GM12878 (cell line): ENCODE measurements around the gene PITPNC1. TPM values are rescaled to one million over a fixed set of nuclear protein-coding genes. Genes with fewer than 3 reads are reported as not detected.

Experiments
- ATAC-seq: fragments of 200-7000 bp; cut with Tn5 transposase; 3 replicates; pipeline ENCODE4 v1.9.1; 2020; ENCODE audit warnings: mild to moderate bottlenecking, moderate library complexity
- BruUV-seq: library from RNA; stranded (reverse); fragments of 400-500 nt; replicated peaks from 2 replicates; lab custom pipeline; 2021; lab: Mats Ljungman, UMichigan
- CTCF ChIA-PET: fragments of 300-600 bp; sonication (Branson Sonifier 250); formaldehyde crosslinking; extraction: SDS; loops from one replicate; lab custom pipeline; 2021; ENCODE audit warnings: inconsistent platforms; lab: Yijun Ruan, JAX
- POLR2A ChIA-PET: fragments of 350-600 bp; formaldehyde crosslinking; extraction: SDS; loops from one replicate; lab custom pipeline; 2021; ENCODE audit warnings: inconsistent platforms; lab: Charles Lee
- RAD21 ChIA-PET: fragments of 300-600 bp; sonication (Branson Sonifier 250); formaldehyde crosslinking; loops from one replicate; lab custom pipeline; 2023; ENCODE audit warnings: antibody characterized with exemption; ENCODE audit not compliant: unreplicated experiment; lab: Charles Lee
- SMC1A ChIA-PET: fragments of 300-600 bp; sonication (Branson Sonifier 250); formaldehyde crosslinking; loops from one replicate; lab custom pipeline; 2023; ENCODE audit not compliant: unreplicated experiment, uncharacterized antibody; lab: Charles Lee
- DNase-seq: peaks from one replicate; pipeline ENCODE4 v3.0.0-alpha.2; 2011; ENCODE audit warnings: low read depth, low spot score
- FAIRE-seq: peaks from 3 replicates; lab custom pipeline; 2011; peaks lifted over from hg19 to GRCh38; lab: Jason Lieb, UNC
- H2AFZ ChIP-seq: 2 replicates; pipeline ENCODE4 v1.6.0; 2011; ENCODE audit warnings: low read depth, low read length, control low read depth; ENCODE audit not compliant: control insufficient read depth
- H3K27ac ChIP-seq: 2 replicates; pipeline ENCODE4 v1.5.1; 2011; ENCODE audit warnings: control low read depth; ENCODE audit not compliant: control insufficient read depth, insufficient read depth
- H3K27me3 ChIP-seq, 2 experiments: replicated peaks in 1 of 2; 2 replicates each; pipeline versions ENCODE4 v1.6.0 to v1.6.1; 2011; ENCODE audit warnings: low read length in 1 of 2; ENCODE audit not compliant: control insufficient read depth in 2 of 2, insufficient read depth in 2 of 2
- H3K36me3 ChIP-seq, 2 experiments: 2 replicates each; pipeline ENCODE4 v1.5.1; 2011; ENCODE audit warnings: low read length in 1 of 2; ENCODE audit not compliant: control insufficient read depth in 2 of 2, insufficient read depth in 2 of 2
- H3K4me1 ChIP-seq: 2 replicates; pipeline ENCODE4 v1.6.1; 2011; ENCODE audit warnings: mild to moderate bottlenecking, low read length, moderate library complexity, mixed read lengths; ENCODE audit not compliant: control insufficient read depth, insufficient read depth
- H3K4me2 ChIP-seq: 2 replicates; pipeline ENCODE4 v1.6.0; 2011; ENCODE audit warnings: control low read depth; ENCODE audit not compliant: control insufficient read depth, insufficient read depth
- H3K4me3 ChIP-seq: fragments of 200-600 bp; sonication (generic); 2 replicates; pipeline ENCODE4 v1.5.1; 2016
- H3K79me2 ChIP-seq: 2 replicates; pipeline ENCODE4 v1.6.0; 2011; ENCODE audit warnings: low read length; ENCODE audit not compliant: control insufficient read depth, insufficient read depth
- H3K9ac ChIP-seq: 2 replicates; pipeline ENCODE4 v1.8.0; 2011; ENCODE audit warnings: low read length, control low read depth, mixed read lengths; ENCODE audit not compliant: control insufficient read depth, insufficient read depth
- H3K9me3 ChIP-seq: replicated peaks from 3 replicates; pipeline ENCODE4 v1.5.1; 2011; ENCODE audit warnings: mild to moderate bottlenecking, low read length; ENCODE audit not compliant: control insufficient read depth, insufficient read depth
- H4K20me1 ChIP-seq: 2 replicates; pipeline ENCODE4 v1.6.0; 2011; ENCODE audit not compliant: control insufficient read depth, insufficient read depth
- FOXM1 ChIP-seq: IDR thresholded peaks from 2 replicates; pipeline ENCODE4 v1.6.1; 2012; ENCODE audit warnings: low read depth, mild to moderate bottlenecking, inconsistent platforms, low read length, moderate library complexity
- JUNB ChIP-seq: IDR thresholded peaks from 2 replicates; pipeline ENCODE4 v1.6.1; 2016; ENCODE audit warnings: antibody characterized with exemption, mild to moderate bottlenecking
- KLF5 ChIP-seq: fragments of 450-650 bp; IDR thresholded peaks from 2 replicates; pipeline ENCODE4 v1.6.1; 2014; ENCODE audit warnings: mild to moderate bottlenecking; ENCODE audit not compliant: partially characterized antibody
- NFYB ChIP-seq: IDR thresholded peaks from 2 replicates; pipeline ENCODE4 v1.6.1; 2011; ENCODE audit warnings: low read depth, mild to moderate bottlenecking, low read length, improper control_type of control experiment, moderate library complexity; ENCODE audit not compliant: insufficient read depth
- POLR2AphosphoS2 ChIP-seq: IDR thresholded peaks from 2 replicates; pipeline ENCODE4 v1.6.1; 2011; ENCODE audit warnings: low read depth, mild to moderate bottlenecking, low read length, improper control_type of control experiment, moderate library complexity
- POLR2AphosphoS5 ChIP-seq: IDR thresholded peaks from 2 replicates; pipeline ENCODE4 v1.6.1; 2011; ENCODE audit warnings: mild to moderate bottlenecking, low read length, inconsistent platforms
- RAD51 ChIP-seq: fragments of 450-650 bp; IDR thresholded peaks from 2 replicates; pipeline ENCODE4 v1.6.1; 2016; ENCODE audit warnings: moderate library complexity, mild to moderate bottlenecking, inconsistent platforms
- SP1 ChIP-seq: IDR thresholded peaks from one replicate; pipeline ENCODE4 v1.6.1; 2011; ENCODE audit warnings: low read depth, low read length
- STAT1 ChIP-seq: fragments of 450-650 bp; conservative IDR thresholded peaks from 2 replicates; pipeline ENCODE4 v1.6.1; 2014; ENCODE audit warnings: antibody characterized with exemption, mild to moderate bottlenecking
- ZNF217 ChIP-seq: fragments of 450-650 bp; IDR thresholded peaks from 2 replicates; pipeline ENCODE4 v1.6.1; 2017; ENCODE audit warnings: antibody characterized with exemption, mild to moderate bottlenecking
- WGBS: methylation state at CpG from one replicate; pipeline ENCODE4 v1.1.6; 2016; ENCODE audit warnings: low lambda C conversion rate; ENCODE audit not compliant: insufficient replicate concordance, insufficient coverage; ENCODE audit errors: missing lambda C conversion rate; 5-methylcytosine and 5-hydroxymethylcytosine counted together
- in situ Hi-C: fragments of 300-500 bp; cut with MboI; formaldehyde crosslinking; loops from 9 replicates; pipeline ENCODE4 v1.14.3; 2018; ENCODE audit warnings: mixed read lengths
- intact Hi-C: fragments of 100-400 bp; cut with micrococcal nuclease; formaldehyde crosslinking; loops from one replicate; pipeline ENCODE4 v1.14.2; 2022; ENCODE audit not compliant: unreplicated experiment
- polyA plus RNA-seq, 11 experiments: library from polyadenylated mRNA; depleted of rRNA in 4 of 11; unstranded in 6 of 11; stranded (reverse) in 5 of 11; fragments of >200 nt; fragmentation: Nextera tagmentation in 4 of 11; fragmentation: Illumina TruSeq in 1 of 11; extraction: Ambion mirVana in 4 of 11; extraction: Trizol in 1 of 11; gene quantifications; 1 replicate in 1 of 11; 2 replicates in 10 of 11; pipeline versions ENCODE4 v1.2.1 to v1.2.3, GENCODE V29; 2011 to 2016; ENCODE audit warnings: inconsistent platforms in 2 of 11, missing spikeins in 2 of 11, low read depth in 1 of 11
- total RNA-seq, 4 experiments: library from RNA; depleted of rRNA in 3 of 4; stranded (reverse); fragments of >200 nt in 3 of 4; fragmentation: Illumina TruSeq in 1 of 4; extraction: Trizol in 1 of 4; gene quantifications; 2 replicates each; pipeline versions ENCODE4 v1.2.1 to v1.2.3, GENCODE V29; 2013 to 2021
- TF ChIP-seq, protein P1 (sequence below): IDR thresholded peaks from 2 replicates; pipeline ENCODE4 v1.6.1; 2011; ENCODE audit warnings: borderline replicate concordance, low read depth, mild to moderate bottlenecking, moderate library complexity, low read length; ENCODE audit not compliant: insufficient read depth, poor library complexity, severe bottlenecking
- TF ChIP-seq, protein P2 (sequence below): fragments of 150-350 bp; IDR thresholded peaks from 2 replicates; pipeline ENCODE4 v1.6.1; 2016; ENCODE audit warnings: low read depth, low read length
- TF ChIP-seq, protein P3 (sequence below): IDR thresholded peaks from 2 replicates; pipeline ENCODE4 v1.6.1; 2012; ENCODE audit warnings: improper control_type of control experiment, low read depth, low read length; ENCODE audit not compliant: insufficient replicate concordance

The PITPNC1 gene
- total and polyA plus RNA-seq, 10 of the 15 experiments (the other 5 are each of a cell fraction or from before 2014, with no cell fraction given), result 12.2 to 62.4 (median 47.3) TPM

DNA sequence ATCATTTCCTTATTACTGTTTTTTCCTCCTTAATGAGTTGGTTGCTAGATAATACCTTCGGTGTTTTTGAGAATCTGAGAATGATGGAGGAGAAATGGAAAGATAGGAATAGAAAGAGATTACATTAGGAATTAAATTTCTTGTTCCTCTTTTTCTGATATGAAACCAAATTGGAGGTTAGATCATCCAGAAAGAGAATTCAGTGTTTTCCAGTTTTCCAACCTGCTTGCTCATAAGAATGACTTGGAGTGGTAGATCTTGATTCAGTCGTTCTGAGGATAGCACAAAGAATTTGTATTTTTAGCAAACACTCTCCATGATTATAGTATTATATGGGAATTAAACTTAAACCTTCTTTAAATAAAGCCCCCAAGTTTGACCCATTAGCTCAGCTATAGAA is 35.9 kb downstream of the PITPNC1 start (continued):
- TF ChIP-seq, protein P1, sequence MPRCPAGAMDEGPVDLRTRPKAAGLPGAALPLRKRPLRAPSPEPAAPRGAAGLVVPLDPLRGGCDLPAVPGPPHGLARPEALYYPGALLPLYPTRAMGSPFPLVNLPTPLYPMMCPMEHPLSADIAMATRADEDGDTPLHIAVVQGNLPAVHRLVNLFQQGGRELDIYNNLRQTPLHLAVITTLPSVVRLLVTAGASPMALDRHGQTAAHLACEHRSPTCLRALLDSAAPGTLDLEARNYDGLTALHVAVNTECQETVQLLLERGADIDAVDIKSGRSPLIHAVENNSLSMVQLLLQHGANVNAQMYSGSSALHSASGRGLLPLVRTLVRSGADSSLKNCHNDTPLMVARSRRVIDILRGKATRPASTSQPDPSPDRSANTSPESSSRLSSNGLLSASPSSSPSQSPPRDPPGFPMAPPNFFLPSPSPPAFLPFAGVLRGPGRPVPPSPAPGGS, result no peak
- TF ChIP-seq FOXM1, result no peak

DNA sequence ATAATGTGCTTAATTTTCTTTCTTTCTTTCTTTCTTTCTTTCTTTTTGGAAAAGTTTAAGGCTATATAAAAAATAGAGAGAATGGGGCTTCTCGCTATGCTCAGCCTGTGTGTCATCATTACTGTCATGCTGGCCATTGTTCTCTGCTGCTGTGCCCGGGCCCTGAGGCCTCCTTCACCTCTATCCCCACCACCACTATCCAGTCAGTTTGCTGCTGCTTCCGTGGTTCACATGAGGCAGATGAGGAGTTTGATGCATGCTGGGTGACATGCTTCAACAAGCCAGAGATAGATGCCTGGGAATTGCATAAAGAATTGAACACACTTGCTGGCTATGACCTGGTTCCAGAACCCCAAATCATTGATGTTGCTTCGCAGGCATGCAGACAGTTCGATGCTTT is 36.3 kb downstream of the PITPNC1 start:
- no peak for FAIRE-seq
- Histone ChIP-seq H3K9ac (no peak overlapping the region), H3K4me1 (no peaks in the 10 kb centered on the region), H3K9me3 (no peaks in the 10 kb centered on the region; the same call in 2 of the 3 replicates), H2AFZ (no peak overlapping the region), H3K79me2 (peaks cover 23% of the 10 kb centered on the region), H3K36me3 (no peaks in the 10 kb centered on the region; a peak in 1 of 4 replicates), H3K27ac (no peak overlapping the region), H3K4me3 (no peak overlapping the region), H4K20me1 (no peaks in the 10 kb centered on the region), H3K27me3 (no peaks in the 10 kb centered on the region), H3K4me2 (no peak overlapping the region)
- ATAC-seq, result no peak
- no TSS peak for BruUV-seq
- ChIA-PET CTCF (no interaction called here), SMC1A (no interaction called here), POLR2A (no interaction called here), RAD21 (no interaction called here)
- DNase-seq, result no peak
- TF ChIP-seq, protein P2, sequence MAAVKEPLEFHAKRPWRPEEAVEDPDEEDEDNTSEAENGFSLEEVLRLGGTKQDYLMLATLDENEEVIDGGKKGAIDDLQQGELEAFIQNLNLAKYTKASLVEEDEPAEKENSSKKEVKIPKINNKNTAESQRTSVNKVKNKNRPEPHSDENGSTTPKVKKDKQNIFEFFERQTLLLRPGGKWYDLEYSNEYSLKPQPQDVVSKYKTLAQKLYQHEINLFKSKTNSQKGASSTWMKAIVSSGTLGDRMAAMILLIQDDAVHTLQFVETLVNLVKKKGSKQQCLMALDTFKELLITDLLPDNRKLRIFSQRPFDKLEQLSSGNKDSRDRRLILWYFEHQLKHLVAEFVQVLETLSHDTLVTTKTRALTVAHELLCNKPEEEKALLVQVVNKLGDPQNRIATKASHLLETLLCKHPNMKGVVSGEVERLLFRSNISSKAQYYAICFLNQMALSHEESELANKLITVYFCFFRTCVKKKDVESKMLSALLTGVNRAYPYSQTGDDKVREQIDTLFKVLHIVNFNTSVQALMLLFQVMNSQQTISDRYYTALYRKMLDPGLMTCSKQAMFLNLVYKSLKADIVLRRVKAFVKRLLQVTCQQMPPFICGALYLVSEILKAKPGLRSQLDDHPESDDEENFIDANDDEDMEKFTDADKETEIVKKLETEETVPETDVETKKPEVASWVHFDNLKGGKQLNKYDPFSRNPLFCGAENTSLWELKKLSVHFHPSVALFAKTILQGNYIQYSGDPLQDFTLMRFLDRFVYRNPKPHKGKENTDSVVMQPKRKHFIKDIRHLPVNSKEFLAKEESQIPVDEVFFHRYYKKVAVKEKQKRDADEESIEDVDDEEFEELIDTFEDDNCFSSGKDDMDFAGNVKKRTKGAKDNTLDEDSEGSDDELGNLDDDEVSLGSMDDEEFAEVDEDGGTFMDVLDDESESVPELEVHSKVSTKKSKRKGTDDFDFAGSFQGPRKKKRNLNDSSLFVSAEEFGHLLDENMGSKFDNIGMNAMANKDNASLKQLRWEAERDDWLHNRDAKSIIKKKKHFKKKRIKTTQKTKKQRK, result no peak
- TF ChIP-seq JUNB (no peak), STAT1 (no peak), POLR2AphosphoS5 (no peak), NFYB (no peak), ZNF217 (no peak), RAD51 (no peak), SP1 (no peak), POLR2AphosphoS2 (no peak), KLF5 (no peak)
- TF ChIP-seq, protein P3, sequence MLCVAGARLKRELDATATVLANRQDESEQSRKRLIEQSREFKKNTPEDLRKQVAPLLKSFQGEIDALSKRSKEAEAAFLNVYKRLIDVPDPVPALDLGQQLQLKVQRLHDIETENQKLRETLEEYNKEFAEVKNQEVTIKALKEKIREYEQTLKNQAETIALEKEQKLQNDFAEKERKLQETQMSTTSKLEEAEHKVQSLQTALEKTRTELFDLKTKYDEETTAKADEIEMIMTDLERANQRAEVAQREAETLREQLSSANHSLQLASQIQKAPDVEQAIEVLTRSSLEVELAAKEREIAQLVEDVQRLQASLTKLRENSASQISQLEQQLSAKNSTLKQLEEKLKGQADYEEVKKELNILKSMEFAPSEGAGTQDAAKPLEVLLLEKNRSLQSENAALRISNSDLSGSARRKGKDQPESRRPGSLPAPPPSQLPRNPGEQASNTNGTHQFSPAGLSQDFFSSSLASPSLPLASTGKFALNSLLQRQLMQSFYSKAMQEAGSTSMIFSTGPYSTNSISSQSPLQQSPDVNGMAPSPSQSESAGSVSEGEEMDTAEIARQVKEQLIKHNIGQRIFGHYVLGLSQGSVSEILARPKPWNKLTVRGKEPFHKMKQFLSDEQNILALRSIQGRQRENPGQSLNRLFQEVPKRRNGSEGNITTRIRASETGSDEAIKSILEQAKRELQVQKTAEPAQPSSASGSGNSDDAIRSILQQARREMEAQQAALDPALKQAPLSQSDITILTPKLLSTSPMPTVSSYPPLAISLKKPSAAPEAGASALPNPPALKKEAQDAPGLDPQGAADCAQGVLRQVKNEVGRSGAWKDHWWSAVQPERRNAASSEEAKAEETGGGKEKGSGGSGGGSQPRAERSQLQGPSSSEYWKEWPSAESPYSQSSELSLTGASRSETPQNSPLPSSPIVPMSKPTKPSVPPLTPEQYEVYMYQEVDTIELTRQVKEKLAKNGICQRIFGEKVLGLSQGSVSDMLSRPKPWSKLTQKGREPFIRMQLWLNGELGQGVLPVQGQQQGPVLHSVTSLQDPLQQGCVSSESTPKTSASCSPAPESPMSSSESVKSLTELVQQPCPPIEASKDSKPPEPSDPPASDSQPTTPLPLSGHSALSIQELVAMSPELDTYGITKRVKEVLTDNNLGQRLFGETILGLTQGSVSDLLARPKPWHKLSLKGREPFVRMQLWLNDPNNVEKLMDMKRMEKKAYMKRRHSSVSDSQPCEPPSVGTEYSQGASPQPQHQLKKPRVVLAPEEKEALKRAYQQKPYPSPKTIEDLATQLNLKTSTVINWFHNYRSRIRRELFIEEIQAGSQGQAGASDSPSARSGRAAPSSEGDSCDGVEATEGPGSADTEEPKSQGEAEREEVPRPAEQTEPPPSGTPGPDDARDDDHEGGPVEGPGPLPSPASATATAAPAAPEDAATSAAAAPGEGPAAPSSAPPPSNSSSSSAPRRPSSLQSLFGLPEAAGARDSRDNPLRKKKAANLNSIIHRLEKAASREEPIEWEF, result no peak
- intact Hi-C loops (no loop called here), in situ Hi-C loops (no loop called here)
- 42% methylated on average over 5 of the region's 5 CpGs for WGBS
